GM21390 (cell line): Measurements from ENCODE around the gene STK32B.
"Not testable (repeated sequence)": the region's sequence is repeated elsewhere in the genome, so short reads cannot be mapped to it uniquely, and the experiment has no call there.

ENCODE experiments used
- ATAC-seq: cut with Tn5 transposase; IDR thresholded peaks from one replicate; pipeline ENCODE4 v1.9.1; 2021; ENCODE audit not compliant: unreplicated experiment

Gene STK32B

GRCh38 chr4:5200513-5200912, 149.2 kb downstream of the STK32B start:
- ATAC-seq, result no peak

DNA sequence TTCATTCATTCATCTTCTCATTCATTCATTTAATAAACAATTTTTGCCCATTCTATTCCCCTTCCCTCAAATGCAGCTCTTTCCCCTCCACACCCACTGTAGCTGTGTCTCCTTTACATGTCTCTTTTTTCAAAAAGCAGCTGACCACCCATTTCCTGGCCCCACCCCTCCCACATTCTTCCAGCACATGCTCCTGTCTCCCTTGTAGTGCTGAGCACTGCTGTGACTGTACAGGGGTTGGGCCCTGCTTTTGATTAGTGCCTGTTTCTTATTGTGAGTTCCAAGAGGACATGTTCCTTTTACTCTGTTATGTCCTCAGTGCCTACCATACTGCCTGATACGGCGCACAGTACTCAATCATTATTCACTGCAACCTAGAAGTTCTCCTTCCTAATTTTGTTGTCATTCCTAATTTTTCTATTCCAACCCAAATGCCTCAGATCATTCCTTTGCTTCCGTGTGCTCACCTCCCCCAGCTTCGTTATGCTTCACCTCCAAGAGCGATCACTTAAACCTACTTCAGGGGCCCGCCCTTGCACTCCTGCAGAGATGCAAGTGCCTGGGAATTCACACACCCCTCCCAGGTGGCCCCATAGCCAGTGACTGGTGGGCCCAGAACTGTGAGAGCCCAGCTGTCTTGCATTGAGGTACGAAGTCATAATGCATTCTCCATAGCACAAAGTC, 152.2 kb downstream of the STK32B start:
- ATAC-seq, result no peak

DNA sequence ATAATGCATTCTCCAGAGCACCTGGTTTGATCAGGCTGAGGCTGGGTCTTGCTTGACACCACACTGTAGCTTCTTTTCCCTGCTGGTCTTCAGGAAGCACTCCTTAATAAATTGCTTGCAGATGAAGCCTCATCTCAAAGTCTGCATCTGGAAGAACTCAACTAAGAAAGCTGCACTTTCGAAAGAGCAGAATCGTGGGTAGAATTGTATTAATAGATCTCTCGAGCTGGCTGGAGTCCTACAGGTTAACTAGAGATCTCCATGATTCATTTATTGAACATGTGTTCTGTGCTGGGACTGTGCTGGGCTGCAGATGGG, 152.7 kb downstream of the STK32B start:
- no peak for ATAC-seq

- ATAC-seq, result no peak
Measured at GRCh38 chr4:5204781-5205180, 153.5 kb downstream of the STK32B start.

GRCh38 chr4:5206016-5206790, 154.9 kb downstream of the STK32B start:
- ATAC-seq, result no peak

DNA sequence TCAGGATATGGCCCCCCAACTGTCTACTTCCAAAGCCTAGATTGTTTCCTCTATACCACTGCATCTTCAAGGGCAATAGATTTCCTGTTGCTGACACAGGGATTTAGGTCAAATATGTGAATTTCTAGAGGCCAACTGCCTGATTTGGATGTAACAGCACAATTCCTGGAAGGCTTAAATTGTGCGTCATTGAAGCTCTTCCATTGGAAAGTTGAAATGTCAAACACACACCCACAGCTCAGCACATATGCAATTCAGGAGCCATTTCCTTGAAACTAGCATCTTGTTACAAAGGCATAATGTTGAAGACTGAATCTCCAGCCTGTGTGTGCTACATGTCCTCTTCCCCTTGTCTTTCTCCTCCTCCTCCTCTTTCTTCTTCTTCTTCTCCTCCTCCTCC, 158.6 kb downstream of the STK32B start:
- ATAC-seq, result no peak

DNA sequence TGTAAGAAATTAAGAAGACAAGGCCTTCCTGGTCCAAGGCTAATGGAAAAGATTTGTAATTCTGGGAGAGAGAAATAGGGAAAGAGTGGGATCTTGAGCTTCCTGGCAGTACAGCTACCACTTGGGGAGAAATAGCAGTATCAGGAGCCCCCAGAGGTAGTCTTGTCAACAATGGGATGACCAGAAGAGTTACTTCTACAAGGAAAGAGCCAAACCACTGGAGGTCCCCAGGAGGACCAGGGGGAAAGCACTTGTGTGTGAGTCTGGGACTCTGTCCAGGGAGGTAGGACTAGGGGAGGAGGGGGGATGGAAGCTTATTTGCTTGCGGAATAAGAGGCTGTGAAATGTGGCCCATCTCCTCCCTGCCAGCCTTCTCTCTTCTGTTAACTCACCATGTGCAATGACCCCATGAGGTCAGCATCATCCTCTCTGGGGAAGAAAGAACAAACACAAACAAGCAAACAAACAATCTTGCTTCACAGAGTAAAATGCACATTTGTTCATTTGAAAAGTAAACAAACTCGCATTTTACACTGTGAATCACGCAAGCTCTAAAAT, 160.1 kb downstream of the STK32B start:
- no peak for ATAC-seq

- ATAC-seq, result no peak
Measured at GRCh38 chr4:5212255-5213013, 161.2 kb downstream of the STK32B start.

GRCh38 chr4:5213087-5213595, 161.9 kb downstream of the STK32B start:
- no peak for ATAC-seq

- ATAC-seq, result no peak
Measured at GRCh38 chr4:5215321-5215720, 164.0 kb downstream of the STK32B start.

GRCh38 chr4:5217421-5217820, 166.1 kb downstream of the STK32B start:
- no peak for ATAC-seq

GRCh38 chr4:5218376-5219069, 167.2 kb downstream of the STK32B start:
- no peak for ATAC-seq

DNA sequence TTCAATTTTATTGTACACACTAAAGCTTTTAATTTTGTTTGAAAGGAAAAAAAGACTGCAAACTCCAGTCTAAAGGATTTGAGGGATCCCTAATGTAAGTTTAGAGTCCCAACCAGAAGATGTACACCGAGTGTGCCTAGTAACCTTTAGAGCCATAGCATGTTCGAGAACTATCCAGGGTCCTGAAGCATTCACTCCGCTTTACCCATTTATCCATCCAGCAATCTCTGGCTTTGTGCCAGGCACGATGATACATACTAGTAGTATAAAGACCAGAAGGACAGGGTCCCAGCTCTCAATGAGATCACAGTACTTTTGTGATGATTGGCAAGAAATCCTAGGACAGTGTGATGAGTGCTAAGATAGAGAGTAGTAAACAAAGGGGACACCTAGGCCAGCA, 168.7 kb downstream of the STK32B start:
- no peak for ATAC-seq

- no peak for ATAC-seq
Measured at GRCh38 chr4:5222047-5222446, 170.8 kb downstream of the STK32B start.

DNA sequence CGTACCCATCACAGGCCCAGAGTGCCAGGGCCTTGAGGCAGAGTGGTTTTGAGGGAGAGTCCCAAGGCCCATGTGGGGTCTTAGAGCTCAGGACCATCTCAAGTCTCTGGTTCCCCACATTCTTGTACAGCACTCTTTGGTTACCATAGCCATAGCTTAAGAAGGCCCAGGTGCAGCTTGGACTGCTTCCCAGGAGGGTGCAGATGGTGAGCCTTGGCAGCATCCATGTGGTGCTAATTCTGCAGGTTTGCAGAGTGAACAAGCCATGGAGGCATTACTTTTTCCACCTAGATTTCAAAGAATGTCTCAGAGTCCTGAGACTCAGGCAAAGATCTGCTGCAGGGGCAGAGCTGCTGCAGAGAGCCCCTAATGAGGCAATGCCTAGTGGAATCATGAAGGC, 171.7 kb downstream of the STK32B start:
- no peak for ATAC-seq

DNA sequence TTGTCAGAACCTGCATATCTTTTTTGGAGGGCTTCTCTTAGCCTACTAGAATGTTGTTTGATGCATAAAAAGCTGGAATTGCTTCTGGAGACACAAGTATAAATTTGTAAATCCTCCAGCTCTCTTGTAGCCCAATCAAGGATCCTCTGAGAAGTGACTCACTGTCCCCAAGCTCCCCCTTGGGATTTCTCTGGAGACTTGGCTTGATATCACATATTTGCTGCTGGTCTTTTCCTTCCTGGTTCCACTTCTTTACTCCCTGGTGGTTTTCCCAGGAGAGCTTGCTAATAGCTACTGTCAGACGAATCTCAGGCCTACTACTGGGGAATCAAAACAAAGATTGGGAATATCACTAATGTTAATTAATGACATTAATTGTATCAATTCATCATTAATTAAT, 173.1 kb downstream of the STK32B start:
- ATAC-seq, result no peak

DNA sequence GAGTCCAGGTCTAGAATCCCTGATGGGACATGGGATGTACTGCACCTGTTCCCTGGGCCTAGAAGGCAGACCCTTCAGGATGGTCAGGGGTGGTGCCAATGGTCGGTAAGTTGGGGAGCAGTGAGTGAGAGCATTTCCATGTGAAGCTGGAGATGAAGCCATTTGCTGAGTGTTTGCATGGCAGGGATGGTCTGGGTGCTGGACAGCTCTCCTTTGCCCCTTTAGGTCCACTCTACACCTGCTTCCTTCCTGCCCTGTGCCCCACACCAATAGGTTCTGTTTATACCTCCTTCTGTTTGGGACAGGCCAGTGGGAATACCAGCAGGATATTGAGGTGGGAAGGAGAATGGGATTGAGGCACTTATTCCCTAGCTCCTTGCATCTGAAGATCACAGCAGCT, 181.3 kb downstream of the STK32B start:
- no peak for ATAC-seq

DNA sequence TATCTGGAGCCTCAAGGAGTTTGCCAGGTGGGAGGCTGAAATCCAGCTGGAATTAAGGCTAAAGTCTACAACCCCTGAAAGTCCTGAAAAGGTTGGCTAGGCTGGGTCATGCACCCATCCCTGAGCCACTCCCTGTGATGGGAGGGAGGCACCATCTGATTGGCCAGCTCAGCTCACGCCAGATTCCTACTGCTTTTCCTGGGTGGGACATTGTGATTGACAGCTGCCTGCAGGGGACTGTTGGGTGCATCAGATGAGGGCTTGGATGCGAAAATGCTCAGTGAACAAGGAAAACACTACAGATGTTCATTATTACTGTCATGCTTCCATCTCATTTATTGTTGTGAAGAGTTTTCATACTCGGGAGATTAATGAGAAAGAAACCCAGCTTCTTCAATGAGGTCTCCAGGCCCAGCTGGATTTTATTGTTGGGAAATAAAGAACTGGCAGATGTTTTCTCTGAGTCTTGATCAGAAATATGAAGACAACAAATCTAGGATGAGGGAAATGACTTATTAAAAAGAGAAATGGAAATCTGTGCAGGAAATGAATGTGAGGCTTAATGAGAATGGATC, 185.9 kb downstream of the STK32B start:
- no peak for ATAC-seq

DNA sequence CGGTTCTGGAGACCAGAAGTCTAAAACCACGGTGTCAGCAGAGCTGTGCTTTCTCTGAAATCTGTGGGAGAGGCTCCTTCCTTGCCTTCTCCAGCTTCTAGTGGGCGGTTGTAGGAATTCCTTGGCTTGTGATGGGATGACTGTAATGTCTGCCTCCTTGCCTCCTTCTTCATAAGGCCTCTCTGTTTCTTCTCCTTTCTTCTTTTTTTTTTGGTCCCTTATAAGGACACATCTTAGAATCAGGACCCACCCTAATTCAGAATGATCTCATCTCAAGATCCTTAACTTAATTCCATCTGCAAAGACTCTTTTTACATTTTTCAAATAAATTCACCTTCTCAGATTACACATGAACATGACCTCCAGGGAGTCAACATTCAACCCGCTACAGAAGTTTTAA, 186.9 kb downstream of the STK32B start:
- no peak for ATAC-seq

DNA sequence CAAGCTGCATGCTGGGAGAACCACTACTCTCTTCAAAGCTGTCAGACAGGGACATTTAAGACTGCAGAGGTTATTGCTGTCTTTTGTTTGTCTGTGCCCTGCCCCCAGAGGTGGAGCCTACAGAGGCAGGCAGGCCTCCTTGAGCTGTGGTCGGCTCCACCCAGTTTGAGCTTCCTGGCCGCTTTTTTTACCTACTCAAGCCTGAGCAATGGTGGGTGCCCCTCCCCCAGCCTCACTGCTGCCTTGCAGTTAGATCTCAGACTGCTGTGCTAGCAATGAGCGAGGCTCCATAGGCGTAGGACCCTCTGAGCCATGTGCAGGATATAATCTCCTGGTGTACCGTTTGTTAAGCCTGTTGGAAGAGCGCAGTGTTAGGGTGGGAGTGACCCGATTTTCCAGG, 195.8 kb downstream of the STK32B start:
- not testable (repeated sequence) for ATAC-seq

DNA sequence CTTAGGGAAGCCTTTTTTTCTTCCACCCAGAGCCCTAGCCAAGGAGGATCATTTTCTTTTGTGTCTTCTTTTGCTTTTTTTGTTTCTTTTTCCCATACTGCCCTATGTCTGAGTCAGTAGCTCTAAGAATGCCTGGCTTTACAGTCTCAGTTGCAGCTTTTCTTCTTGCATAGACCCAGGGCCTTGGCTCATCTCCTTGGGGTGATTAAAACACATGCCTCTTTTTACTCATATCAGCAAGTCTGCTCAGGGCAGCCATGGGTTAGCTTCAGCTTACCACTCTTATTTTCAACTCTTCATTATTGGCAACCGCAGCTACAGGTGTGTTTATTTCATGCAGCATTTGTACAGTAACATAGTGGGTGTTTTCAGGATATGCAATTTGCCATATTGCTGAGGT, 196.5 kb downstream of the STK32B start:
- ATAC-seq, result no peak
